Measurements from ENCODE around the gene RPL18.

The RPL18 gene

DNA sequence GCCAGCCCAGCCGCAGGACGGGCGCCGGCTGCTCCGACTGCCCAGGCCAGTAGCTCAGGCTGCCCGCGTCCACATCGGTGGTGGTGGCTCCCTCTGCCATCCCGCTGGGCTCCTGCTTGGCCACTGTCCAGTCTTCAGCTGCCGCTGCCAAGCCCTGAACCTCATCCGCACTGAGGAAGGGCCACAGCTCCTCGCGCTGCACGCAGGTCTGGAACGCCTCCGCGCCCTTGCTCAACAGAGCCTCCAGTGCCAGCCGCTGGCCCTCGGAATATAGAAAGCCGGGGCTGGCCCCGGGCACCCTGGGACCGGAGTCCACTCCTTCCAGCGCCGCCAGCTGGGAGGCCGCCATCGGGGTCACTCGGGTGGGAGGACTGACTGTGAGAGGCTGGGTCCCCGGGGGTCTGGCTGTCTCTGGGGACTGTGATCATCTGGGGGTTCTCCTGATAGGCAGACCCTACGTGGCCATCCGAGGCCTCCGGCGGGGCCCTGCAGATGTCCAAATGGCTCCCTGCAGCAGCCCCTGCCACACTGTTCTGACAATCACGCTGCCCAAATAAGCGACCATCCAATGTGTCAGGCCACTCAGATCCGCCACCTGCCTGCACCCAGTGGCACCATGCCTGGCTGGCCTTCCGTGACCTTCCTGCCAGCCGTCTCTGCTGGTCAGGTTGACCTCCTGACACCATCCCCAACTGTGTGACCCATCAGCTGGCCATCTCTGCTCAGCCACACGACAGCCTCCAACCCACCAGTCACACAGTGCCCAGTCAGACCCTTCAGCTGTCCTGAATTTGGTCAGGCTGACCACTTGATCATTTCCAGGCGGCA is 5.7 kb downstream of the RPL18 start:
- DNase-seq: no peak

DNA sequence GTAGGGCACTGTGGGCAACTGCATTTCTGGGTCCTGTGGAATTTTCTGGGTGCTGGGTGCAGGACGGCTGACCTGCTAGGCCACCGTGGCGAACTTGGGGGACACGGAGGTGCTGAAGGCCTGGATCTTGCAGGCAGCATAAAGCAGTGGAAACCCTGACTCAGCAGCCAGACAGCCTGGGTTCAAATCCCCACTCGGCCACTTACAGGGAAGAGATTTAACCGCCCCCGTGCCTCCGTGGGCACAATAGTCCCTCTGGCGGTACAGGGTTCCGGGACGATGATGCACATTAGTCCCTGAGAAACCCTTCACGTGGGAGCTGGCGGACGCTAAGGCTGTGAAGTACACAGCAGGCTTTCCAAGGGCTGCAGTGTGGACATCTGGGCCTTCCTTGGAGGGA is 7.1 kb downstream of the RPL18 start:
- DNase-seq: no peak

- no peak for DNase-seq
Observed at GRCh38 chr19:48609571-48610108, 9.3 kb downstream of the RPL18 start.

GRCh38 chr19:48608798-48609263 is 10.1 kb downstream of the RPL18 start:
- DNase-seq: peak; percentile 24 to 62 (median 32)

GRCh38 chr19:48607359-48607755 is 11.6 kb downstream of the RPL18 start:
- DNase-seq: no peak

- no peak for DNase-seq
Observed at GRCh38 chr19:48606463-48607358, 12.3 kb downstream of the RPL18 start, which contains the start of gene SPACA4. TSS of gene SPACA4 (plus strand) at chr19:48606742. CDS start at chr19:48606979, 237 bp downstream.

GRCh38 chr19:48603850-48604249 is 15.1 kb downstream of the RPL18 start:
- no peak for DNase-seq

- DNase-seq: no peak
Observed at GRCh38 chr19:48603449-48603848, 15.5 kb downstream of the RPL18 start.

GRCh38 chr19:48603001-48603400 is 16.0 kb downstream of the RPL18 start:
- no peak for DNase-seq

DNA sequence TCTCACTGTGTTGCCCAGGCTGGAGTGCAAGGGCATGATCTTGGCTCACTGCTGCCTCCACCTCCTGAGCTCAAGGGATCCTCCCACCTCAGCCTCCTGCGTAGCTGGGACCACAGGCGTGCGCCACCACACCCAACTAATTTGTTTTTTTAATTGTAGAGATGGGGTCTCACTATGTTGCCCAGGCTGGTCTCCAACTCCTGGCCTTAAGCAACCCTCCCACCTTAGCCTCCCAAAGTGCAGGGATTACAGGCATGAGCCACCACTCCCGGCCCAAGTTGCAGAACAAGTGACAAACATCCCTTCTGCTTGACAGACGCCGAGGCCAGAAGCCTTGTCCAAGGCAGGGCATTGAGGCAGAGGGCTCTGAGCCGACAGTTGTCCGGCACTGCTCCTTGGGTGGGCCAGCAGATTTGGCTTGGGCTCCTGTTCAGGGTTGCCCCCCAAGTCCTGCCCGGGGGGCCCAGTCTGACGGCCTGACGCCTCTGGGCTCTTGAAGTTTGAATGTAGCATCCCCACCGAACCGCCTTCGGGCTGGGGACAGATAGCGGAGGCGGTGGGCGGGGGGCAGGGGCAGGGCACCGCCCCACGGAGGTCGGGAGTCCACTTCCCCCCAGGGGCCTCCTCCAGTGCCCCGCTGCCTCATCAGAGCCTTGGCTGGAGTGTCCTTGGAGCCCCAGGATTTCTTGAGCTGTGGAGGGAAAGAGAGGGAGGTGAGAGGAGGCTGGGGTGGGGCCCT is 18.1 kb downstream of the RPL18 start:
- DNase-seq: no peak

DNA sequence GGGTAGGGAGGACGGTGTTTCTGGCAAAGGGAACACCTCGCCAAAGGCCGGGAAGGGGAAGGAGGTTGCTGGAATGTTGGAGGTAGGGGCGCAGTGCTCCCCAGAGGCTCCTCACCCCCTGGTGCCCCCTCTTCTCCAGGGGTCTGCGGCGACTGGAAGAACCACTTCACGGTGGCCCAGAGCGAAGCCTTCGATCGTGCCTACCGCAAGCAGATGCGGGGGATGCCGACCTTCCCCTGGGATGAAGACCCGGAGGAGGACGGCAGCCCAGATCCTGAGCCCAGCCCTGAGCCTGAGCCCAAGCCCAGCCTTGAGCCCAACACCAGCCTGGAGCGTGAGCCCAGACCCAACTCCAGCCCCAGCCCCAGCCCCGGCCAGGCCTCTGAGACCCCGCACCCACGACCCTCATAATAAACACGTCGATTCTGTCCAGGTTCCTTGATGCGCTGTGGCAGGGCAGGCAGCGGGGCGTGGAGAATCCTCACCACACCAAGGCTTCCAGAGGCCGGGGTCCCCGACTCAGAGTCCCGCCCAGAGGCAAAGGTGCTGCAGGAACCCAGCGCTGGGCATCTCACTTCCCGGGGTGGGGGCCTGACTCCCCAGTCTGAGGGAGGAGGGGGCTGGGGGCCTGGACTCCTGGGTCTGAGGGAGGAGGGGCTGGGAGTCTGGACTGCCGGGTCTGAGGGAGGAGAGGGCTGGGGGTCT is 19.8 kb downstream of the RPL18 start:
- no peak for DNase-seq

DNA sequence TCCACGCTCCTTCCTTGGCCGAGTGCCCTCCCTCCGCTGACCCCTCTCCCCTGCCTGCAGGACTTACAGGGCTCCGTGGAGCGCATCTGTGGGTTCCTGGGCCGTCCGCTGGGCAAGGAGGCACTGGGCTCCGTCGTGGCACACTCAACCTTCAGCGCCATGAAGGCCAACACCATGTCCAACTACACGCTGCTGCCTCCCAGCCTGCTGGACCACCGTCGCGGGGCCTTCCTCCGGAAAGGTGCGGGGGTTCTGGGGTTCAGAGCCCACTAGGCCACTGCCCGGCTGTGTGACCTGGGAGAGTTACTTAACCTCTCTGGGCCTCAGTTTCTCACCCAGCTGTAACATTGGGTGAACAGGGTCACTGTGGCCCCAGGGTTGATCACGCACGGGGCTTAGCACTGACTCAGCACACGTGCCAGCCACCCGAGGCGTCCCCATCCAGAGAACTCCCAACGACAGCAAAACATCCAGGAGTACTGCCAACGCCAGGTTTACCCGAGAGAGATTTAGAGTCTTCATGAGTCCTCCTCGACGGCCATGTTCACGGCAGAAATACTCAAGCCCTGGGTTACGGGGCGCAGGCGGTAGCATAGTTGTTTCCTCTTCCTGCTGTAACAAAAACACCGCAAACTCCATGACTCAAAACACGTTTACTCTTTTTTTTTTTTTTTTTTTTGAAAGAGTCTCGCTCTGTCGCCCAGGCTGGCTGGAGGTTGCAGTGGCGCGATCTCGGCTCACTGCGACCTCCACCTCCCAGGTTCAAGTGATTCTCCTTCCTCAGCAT is 22.1 kb downstream of the RPL18 start:
- DNase-seq: peak in 3 of 6 experiments; percentile 24 to 42 (median 27)

DNA sequence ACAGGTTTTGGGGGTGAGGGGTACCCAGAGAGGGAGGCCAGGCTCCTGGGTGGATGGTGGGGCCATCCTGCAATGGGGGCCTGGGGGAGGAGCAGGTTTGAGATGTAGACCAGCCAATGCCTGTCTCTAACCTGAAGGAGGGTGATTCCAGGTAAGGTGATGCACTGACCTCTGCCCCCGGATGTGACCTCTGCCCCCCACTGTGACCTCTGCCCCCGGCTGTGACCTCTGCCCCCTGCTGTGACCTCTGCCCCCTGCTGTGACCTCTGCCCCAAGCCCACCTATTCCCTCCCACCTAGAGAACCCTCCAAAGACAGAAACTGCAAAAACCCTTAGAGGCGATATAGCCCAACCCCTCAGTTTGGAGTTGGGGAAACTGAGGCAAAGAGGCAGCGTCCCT is 22.7 kb downstream of the RPL18 start:
- no peak for DNase-seq

- no peak for DNase-seq
Observed at GRCh38 chr19:48595833-48596232, 23.1 kb downstream of the RPL18 start.

- DNase-seq: no peak
Observed at GRCh38 chr19:48595171-48595570, 23.8 kb downstream of the RPL18 start.

- DNase-seq: no peak
Observed at GRCh38 chr19:48591021-48591420, 28.0 kb downstream of the RPL18 start.

- peak; percentile 58 to 88 (median 80) for DNase-seq
Observed at GRCh38 chr19:48588670-48589401, 30.1 kb downstream of the RPL18 start.

- DNase-seq: no peak
Observed at GRCh38 chr19:48587387-48587786, 31.6 kb downstream of the RPL18 start.

DNA sequence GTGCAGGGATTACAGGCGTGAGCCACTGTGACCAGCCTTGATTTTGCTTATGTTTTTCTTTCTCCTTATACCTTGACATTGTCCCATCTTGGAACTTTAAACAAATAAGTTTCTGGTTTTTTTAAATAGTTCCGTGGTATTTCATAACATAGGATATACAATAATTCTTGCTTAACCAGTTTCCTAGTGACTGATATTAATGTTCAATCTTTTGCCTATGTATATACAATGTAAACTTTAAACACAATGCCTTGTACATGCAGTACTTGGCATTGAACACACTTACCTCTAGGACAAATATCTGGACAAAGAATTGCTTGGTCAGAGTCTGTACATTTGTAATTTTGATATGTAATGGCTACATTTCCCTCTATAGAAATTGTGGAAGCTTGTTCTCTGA is 36.8 kb downstream of the RPL18 start:
- no peak for DNase-seq

DNA sequence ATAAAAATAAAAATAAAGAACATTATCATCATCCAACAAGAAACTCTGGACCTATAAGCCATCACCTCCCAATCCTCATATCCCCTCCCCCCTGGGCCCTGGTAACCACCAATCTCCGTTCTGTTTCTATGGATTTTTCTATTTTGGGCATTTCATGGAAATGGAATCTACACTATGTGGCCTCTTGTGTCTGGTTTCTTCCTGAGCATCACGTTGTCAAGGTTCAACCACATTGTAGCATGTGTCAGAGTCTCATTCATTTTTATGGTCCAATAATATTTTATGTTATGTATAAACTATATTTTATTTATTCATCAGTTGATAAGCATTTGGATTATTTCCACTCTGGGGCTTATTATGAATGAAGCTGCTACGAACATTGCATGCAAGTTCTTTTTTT is 40.1 kb downstream of the RPL18 start:
- DNase-seq: no peak
